HUES6 (cell line): Measurements from ENCODE around the gene PSME2.

Experiments used
- H3K27ac ChIP-seq: 2 replicates; pipeline ENCODE4 v1.7.0; 2013; ENCODE audit warnings: low read depth, mild to moderate bottlenecking, low read length, inconsistent platforms
- H3K27me3 ChIP-seq: 2 replicates; pipeline ENCODE4 v1.6.1; 2013; ENCODE audit warnings: low read length; ENCODE audit not compliant: control insufficient read depth, insufficient read depth
- H3K36me3 ChIP-seq: 2 replicates; pipeline ENCODE4 v1.6.1; 2013; ENCODE audit warnings: low read length; ENCODE audit not compliant: control insufficient read depth, insufficient read depth
- H3K4me1 ChIP-seq: 2 replicates; pipeline ENCODE4 v1.6.1; 2013; ENCODE audit warnings: low read length; ENCODE audit not compliant: control insufficient read depth, insufficient read depth
- H3K4me3 ChIP-seq: 2 replicates; pipeline ENCODE4 v1.5.1; 2013; ENCODE audit warnings: low read depth, low read length
- H3K9ac ChIP-seq: one replicate; pipeline ENCODE4 v1.6.1; 2013; ENCODE audit warnings: mild to moderate bottlenecking, low read length
- H3K9me3 ChIP-seq: 2 replicates; pipeline ENCODE4 v1.6.1; 2013; ENCODE audit warnings: low read depth, low read length; ENCODE audit not compliant: control insufficient read depth, insufficient read depth

PSME2 gene

GRCh38 chr14:24150061-24150460 is 3.7 kb upstream of the PSME2 start:
- Histone ChIP-seq H3K36me3 (peaks cover 45% of the 10 kb centered on the region), H3K27ac (no peak overlapping the region)

GRCh38 chr14:24149302-24149969 is 3.0 kb upstream of the PSME2 start:
- no peak overlapping the region for H3K9ac ChIP-seq
- no peaks in the 10 kb centered on the region for H3K9me3 ChIP-seq
- H3K27ac ChIP-seq: no peak overlapping the region
- H3K27me3 ChIP-seq: no peaks in the 10 kb centered on the region
- peaks cover 12% of the 10 kb centered on the region for H3K4me1 ChIP-seq
- peaks cover 43% of the 10 kb centered on the region for H3K36me3 ChIP-seq
- H3K4me3 ChIP-seq: no peak overlapping the region

More at GRCh38 chr14:24150061-24150460, 3.7 kb upstream of the PSME2 start:
- H3K27me3 ChIP-seq: no peaks in the 10 kb centered on the region
- peaks cover 12% of the 10 kb centered on the region for H3K4me1 ChIP-seq
- H3K9ac ChIP-seq: no peak overlapping the region
- no peaks in the 10 kb centered on the region for H3K9me3 ChIP-seq
- H3K4me3 ChIP-seq: no peak overlapping the region

GRCh38 chr14:24147761-24148428 is 1.5 kb upstream of the PSME2 start:
- Histone ChIP-seq H3K9ac (peak overlapping the region; percentile 82), H3K36me3 (peaks cover 49% of the 10 kb centered on the region), H3K27me3 (no peaks in the 10 kb centered on the region), H3K4me1 (peaks cover 12% of the 10 kb centered on the region), H3K4me3 (peak overlapping the region; percentile 90), H3K9me3 (no peaks in the 10 kb centered on the region), H3K27ac (peak overlapping the region; percentile 38; the same call in 1 of the 2 replicates)

GRCh38 chr14:24146978-24147760 is 759 bp upstream of the PSME2 start, which contains the start of gene RNF31:
TSS of gene RNF31 (plus strand) at chr14:24147498. CDS start at chr14:24147699, 201 bp downstream.
- H3K4me3 ChIP-seq: peak within 1 kb of the TSS; percentile 90
- H3K9ac ChIP-seq: peak within 1 kb of the TSS; percentile 82
- peak within 1 kb of the TSS; percentile 38; the same call in 1 of the 2 replicates for H3K27ac ChIP-seq
- peaks cover 13% of the 10 kb centered on the region for H3K4me1 ChIP-seq
- no peaks in the 10 kb centered on the region for H3K27me3 ChIP-seq
- H3K9me3 ChIP-seq: no peaks in the 10 kb centered on the region
- H3K36me3 ChIP-seq: peaks cover 44% of the 10 kb centered on the region

- H3K9me3 ChIP-seq: no peaks in the 10 kb centered on the region
- H3K27ac ChIP-seq: no peak overlapping the region
- peaks cover 14% of the 10 kb centered on the region for H3K4me1 ChIP-seq
- peaks cover 31% of the 10 kb centered on the region for H3K36me3 ChIP-seq
- H3K4me3 ChIP-seq: peak overlapping the region; percentile 90
- H3K27me3 ChIP-seq: no peaks in the 10 kb centered on the region
- H3K9ac ChIP-seq: peak overlapping the region; percentile 82
Observed at GRCh38 chr14:24145690-24146452, 539 bp downstream of the PSME2 start.

- H3K36me3 ChIP-seq: peaks cover 24% of the 10 kb centered on the region
- H3K9me3 ChIP-seq: no peaks in the 10 kb centered on the region
- H3K9ac ChIP-seq: no peak overlapping the region
- no peak overlapping the region for H3K4me3 ChIP-seq
- no peak overlapping the region for H3K27ac ChIP-seq
- peaks cover 14% of the 10 kb centered on the region for H3K4me1 ChIP-seq
- H3K27me3 ChIP-seq: no peaks in the 10 kb centered on the region
Observed at GRCh38 chr14:24145219-24145618, 1.2 kb downstream of the PSME2 start.

- Histone ChIP-seq H3K9ac (no peak overlapping the region), H3K4me3 (no peak overlapping the region), H3K9me3 (no peaks in the 10 kb centered on the region), H3K27ac (no peak overlapping the region), H3K27me3 (no peaks in the 10 kb centered on the region), H3K36me3 (peaks cover 21% of the 10 kb centered on the region), H3K4me1 (peaks cover 14% of the 10 kb centered on the region)
Observed at GRCh38 chr14:24144451-24144850, 2.0 kb downstream of the PSME2 start.

- Histone ChIP-seq H3K9me3 (no peaks in the 10 kb centered on the region), H3K27ac (no peak overlapping the region), H3K27me3 (no peaks in the 10 kb centered on the region), H3K4me3 (no peak overlapping the region), H3K4me1 (peaks cover 13% of the 10 kb centered on the region), H3K36me3 (peaks cover 26% of the 10 kb centered on the region), H3K9ac (no peak overlapping the region)
Observed at GRCh38 chr14:24143511-24143910, 2.9 kb downstream of the PSME2 start.

- Histone ChIP-seq H3K27me3 (no peaks in the 10 kb centered on the region; the same call in 1 of the 2 replicates), H3K27ac (peak within 1 kb of the TSS; percentile 27; the same call in 1 of the 2 replicates), H3K9ac (peak within 1 kb of the TSS; percentile 88), H3K36me3 (peaks cover 39% of the 10 kb centered on the region), H3K4me1 (peaks cover 12% of the 10 kb centered on the region), H3K9me3 (no peaks in the 10 kb centered on the region), H3K4me3 (peak within 1 kb of the TSS; percentile 95)
Observed at GRCh38 chr14:24141097-24141880, 5.1 kb downstream of the PSME2 start, which contains the start of gene EMC9. TSS of gene EMC9 (minus strand) at chr14:24141591. CDS start at chr14:24141304, 287 bp downstream.
